Measurements from ENCODE around the gene LRRC7.
"Not testable (repeated sequence)": the region's sequence is repeated elsewhere in the genome, so short reads cannot be mapped to it uniquely, and the experiment has no call there.

LRRC7 gene

GRCh38 chr1:69888016-69888415 lies 320.3 kb downstream of the LRRC7 start:
- not testable (repeated sequence) for DNase-seq (ENCODE audit: low spot score)

- DNase-seq (ENCODE audit: low spot score): no peak
Observed at GRCh38 chr1:69888657-69889056, 320.9 kb downstream of the LRRC7 start.

GRCh38 chr1:69898403-69898947 lies 330.8 kb downstream of the LRRC7 start:
- no peak for DNase-seq (ENCODE audit: low spot score)

- DNase-seq (ENCODE audit: low spot score): no peak
Observed at GRCh38 chr1:69911301-69911801, 343.6 kb downstream of the LRRC7 start.

- DNase-seq (ENCODE audit: low spot score): no peak
Observed at GRCh38 chr1:69913977-69914376, 346.3 kb downstream of the LRRC7 start.

- DNase-seq (ENCODE audit: low spot score): no peak
Observed at GRCh38 chr1:69914976-69915765, 347.4 kb downstream of the LRRC7 start.

GRCh38 chr1:69919129-69919921 lies 351.6 kb downstream of the LRRC7 start:
- no peak for DNase-seq (ENCODE audit: low spot score)

GRCh38 chr1:69919922-69920273 lies 352.2 kb downstream of the LRRC7 start:
- no peak for DNase-seq (ENCODE audit: low spot score)

- DNase-seq (ENCODE audit: low spot score): no peak
Observed at GRCh38 chr1:69920426-69920825, 352.7 kb downstream of the LRRC7 start.

GRCh38 chr1:69921486-69921885 lies 353.8 kb downstream of the LRRC7 start:
- DNase-seq (ENCODE audit: low spot score): no peak

- DNase-seq (ENCODE audit: low spot score): not testable (repeated sequence)
Observed at GRCh38 chr1:69928234-69928633, 360.5 kb downstream of the LRRC7 start.

- DNase-seq (ENCODE audit: low spot score): no peak
Observed at GRCh38 chr1:69929308-69930057, 361.8 kb downstream of the LRRC7 start.

GRCh38 chr1:69930396-69930795 lies 362.7 kb downstream of the LRRC7 start:
- DNase-seq (ENCODE audit: low spot score): no peak

- no peak for DNase-seq (ENCODE audit: low spot score)
Observed at GRCh38 chr1:69932760-69933159, 365.0 kb downstream of the LRRC7 start.

GRCh38 chr1:69940231-69940630 lies 372.5 kb downstream of the LRRC7 start:
- DNase-seq (ENCODE audit: low spot score): no peak

GRCh38 chr1:69940816-69941215 lies 373.1 kb downstream of the LRRC7 start:
- no peak for DNase-seq (ENCODE audit: low spot score)

GRCh38 chr1:69943030-69943429 lies 375.3 kb downstream of the LRRC7 start:
- DNase-seq (ENCODE audit: low spot score): no peak

GRCh38 chr1:69946935-69947334 lies 379.2 kb downstream of the LRRC7 start:
- no peak for DNase-seq (ENCODE audit: low spot score)

GRCh38 chr1:69947837-69948236 lies 380.1 kb downstream of the LRRC7 start:
- DNase-seq (ENCODE audit: low spot score): no peak

GRCh38 chr1:69952676-69953075 lies 385.0 kb downstream of the LRRC7 start:
- DNase-seq (ENCODE audit: low spot score): no peak

GRCh38 chr1:69962452-69962851 lies 394.7 kb downstream of the LRRC7 start:
- not testable (repeated sequence) for DNase-seq (ENCODE audit: low spot score)

GRCh38 chr1:69967245-69967766 lies 399.6 kb downstream of the LRRC7 start:
- no peak for DNase-seq (ENCODE audit: low spot score)

Measured in hematopoietic multipotent progenitor cell treated with erythropoietin and hydrocortisone succinate and interleukin-3 and kit ligand, for 17 days (in vitro differentiated cells).